Stimulated activated CD8-positive, alpha-beta memory T cell treated with anti-CD3 and anti-CD28 coated beads, Interleukin-7, amount 100 ng/mL, for 48 hours (primary cell): ENCODE measurements around the gene E2F2.

ENCODE experiments used
- DNase-seq, 2 donors: peaks; one replicate each; pipeline ENCODE4 v3.0.0-alpha.2; 2020; ENCODE audit warnings: low read depth in 1 of 2; ENCODE audit errors: extremely low read depth in 1 of 2

The E2F2 gene

GRCh38 chr1:23492132-23492720 is 38.8 kb downstream of the E2F2 start:
- DNase-seq: no peak

DNA sequence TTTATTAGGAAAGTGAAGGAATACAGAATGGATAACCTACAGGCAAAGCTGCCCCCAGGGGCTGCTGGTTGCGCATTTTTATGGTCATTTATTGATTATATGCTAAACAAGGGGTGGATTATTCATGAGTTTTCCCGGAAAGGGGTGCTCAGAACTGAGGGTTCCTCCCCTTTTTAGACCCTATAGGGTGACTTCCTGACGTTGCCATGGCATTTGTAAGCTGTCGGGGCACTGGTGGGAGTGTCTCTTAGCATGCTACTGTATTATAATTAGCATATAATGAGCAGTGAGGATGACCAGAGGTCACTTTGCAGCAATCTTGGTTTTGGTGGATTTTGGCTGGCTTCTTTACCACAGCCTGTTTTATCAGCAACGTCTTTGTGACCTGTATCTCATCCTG is 41.2 kb downstream of the E2F2 start:
- DNase-seq: no peak

DNA sequence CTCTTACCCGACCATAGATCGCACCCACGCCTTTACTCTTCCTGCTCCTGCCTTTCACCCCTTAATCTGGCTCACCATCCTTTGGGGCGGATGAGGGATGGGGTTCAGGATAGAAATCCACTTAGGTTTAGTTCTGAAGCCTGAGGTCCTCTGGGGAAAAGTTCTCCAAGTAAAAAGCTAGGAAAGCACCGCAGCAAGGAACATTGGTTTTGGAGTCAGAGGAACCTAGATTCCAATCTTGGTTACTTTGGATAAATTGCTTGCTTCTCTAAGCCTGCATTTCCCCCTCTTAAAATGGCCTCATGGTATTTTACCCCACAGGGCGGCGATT is 46.1 kb downstream of the E2F2 start:
- DNase-seq: no peak

DNA sequence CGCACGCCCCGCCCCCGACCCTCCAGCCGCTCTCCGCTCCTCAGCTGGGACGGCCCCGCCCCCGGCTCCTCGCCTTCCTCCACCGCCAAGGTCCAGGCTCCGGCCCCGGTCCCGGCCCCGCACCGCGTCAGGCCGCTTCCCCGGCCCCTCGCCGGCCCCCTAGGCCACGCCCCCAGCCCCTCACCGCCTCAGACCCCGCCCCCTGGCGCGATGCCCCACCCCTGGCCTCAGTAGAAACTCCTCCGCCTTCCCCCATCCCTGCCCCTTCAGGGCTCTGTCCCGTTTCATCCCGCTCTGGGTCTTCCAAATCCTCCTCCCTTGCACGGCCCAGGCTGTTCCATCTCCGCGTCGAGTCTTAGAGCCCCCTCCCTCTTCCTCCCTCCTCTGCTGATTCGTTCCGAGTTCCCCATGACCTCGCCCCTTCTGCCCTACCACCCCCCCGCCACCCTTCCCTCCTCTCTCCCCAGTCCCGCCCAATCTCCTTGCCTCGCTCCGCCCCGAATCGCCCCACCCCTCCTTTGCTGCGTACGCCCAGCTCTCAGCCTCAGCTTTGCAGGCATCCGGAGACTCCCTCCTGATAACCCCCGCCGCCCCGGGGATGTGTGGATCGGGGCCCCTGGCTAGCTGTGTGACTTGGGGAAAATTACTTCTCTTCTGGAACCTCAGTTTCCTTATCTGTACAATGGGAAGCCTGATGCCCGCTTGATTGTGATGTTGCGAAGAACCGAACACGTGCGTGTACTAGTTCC is 46.6 kb downstream of the E2F2 start:
- peak; percentile 65 to 83 for DNase-seq

- no peak for DNase-seq
Measured at GRCh38 chr1:23483321-23484252, 47.4 kb downstream of the E2F2 start, which contains the start of gene ASAP3. ASAP3 (minus strand) TSS chr1:23484179; CDS start chr1:23484133, 46 bp downstream.

DNA sequence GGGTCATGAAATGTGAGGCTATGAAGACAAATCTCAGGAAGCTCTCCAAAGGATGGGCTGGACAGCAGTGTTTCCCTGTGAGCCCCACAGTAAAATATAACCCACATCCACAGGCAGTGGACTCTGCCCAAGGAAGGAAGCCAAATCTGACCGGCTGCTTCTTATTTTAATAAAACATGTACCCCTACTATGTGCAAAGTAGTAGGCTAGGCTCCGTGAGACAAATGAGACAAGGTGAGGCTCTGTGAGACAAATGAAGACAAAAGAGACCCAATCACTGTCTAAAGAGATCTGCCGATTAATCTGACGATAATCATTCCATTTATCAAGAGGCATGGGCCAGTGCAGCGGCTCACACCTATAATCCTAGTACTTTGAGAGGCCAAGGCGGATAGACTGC is 49.1 kb downstream of the E2F2 start:
- DNase-seq: no peak

DNA sequence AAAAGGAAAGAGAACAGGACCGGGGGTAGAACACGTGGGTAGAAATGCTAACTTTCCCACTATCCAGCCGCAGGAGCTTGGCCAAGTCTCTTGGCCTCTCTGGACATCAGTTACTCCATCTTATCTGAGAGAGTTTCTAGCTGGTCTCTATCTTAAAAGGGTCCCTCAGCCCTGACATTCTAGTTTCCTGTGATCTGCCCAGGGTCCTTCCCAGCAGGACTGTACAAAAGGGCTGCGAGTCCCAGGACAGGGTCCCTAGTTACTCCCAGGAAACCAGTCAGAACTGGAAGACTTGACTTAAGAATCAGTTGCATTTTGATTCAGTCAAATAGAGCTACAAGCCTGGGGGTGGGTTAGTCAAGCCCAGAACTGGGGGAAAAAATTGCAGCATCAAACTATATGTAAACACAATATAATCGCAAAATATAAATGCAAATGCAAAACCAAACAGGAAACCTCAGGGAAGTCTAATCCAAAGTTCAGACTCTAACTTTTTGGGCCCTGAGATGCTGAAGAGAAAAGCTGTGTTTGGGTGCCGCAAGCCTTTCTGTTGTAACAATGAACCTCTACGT is 49.9 kb downstream of the E2F2 start:
- no peak for DNase-seq

DNA sequence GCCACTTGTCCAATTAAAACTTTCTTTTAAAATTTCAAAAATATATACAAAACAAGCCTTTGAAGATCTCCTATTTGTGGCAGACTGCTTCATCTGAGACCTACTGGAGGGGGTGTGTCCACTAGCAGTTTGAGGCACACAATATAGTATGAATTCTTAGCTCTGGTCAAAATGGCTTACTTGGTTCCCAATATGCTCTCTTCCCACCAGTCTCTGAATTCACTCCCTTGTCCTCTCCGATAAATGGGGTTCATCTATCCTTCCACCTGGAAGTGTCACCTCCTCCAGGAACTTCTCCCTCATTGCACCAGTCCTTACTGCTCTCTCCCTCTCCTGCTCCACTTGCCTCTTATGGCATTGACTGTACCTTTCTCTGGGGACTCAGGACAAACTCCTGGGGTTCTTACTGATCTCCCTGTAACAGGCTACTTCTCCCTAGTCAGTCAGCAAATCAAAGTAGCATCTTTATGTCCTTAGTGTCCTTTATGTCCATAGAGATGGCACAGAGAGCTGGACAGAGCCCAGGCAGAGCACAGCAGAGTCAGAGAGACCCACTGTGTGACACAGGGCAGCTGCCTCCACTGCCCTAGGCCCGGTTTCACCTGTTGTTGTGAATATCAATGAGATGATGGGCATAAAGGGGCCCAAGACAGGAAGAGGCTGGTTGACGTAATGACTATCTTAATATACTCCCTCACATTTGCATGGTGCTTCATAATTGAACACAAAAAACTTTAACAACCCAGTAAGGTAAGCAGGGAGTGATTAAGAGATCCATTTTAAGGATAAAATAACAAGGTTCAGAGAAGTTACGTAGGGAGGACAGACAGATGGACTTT is 50.6 kb downstream of the E2F2 start:
- no peak for DNase-seq

DNA sequence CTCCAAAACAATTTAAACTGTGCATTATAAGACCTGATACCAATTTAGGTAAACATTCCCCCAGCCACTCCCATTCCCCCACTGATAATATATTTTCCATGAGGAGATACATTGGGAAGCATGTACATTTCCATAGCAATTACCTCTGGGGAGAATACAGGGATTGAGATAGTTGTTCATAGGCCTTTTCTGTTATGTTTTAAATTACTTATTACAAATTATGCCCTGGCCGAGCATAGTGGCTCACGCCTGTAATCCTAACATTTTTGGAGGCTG is 51.4 kb downstream of the E2F2 start:
- DNase-seq: no peak

GRCh38 chr1:23478896-23479665 is 52.0 kb downstream of the E2F2 start:
- DNase-seq: no peak

DNA sequence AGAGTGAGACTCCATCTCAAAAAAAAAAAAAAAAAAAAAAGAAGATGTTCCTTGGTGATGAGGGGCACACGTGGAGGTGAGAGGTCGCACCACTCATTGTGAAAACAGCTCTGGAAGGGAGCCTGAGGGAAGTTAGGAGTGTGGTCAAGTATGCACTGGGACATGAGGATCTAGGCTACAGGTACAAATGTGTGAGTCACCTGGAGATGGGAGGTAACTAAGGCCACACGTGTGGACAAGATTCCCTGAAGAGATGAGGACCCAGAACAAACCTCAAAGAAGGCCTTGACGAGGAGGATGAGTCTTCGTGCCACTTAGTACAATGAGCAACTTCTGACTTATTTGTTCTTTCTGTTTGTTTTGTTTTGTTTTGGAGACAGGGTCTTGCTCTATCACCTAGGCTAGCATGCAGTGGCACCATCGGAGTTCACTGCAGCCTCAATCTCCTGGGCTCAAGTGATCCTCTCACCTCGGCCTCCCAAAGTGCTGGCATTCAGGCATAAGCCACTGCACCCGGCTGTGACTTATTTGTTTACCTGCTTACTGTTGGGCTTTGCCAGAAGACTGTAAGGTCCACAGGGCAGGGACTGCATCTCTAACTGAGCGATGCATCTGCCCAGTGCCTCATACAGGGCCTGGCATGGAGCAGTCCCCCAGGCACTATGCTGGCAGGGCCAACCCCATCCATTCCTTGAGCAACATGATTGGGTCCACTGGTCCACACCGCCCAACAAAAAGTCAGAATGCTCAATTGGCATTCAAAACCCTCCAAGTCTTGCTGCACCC is 53.5 kb downstream of the E2F2 start:
- DNase-seq: no peak

DNA sequence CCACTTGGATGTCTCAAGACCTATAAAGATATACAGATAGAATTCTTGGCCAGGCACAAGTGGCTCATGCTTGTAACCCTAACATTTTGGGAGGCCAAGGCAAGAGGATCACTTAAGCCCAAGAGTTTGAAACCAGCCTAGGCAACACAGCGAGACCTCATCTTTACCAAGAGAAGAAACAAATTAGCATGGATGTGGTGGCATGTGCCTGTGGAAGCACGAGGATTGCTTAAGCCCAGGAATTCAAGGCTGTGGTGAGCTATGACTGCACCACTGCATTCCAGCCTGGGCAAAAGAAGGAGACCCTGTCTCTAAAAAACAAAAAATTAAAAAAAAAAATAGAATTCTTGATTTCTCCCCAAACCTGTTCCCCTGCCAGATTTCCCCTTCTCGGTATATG is 55.4 kb downstream of the E2F2 start:
- DNase-seq: no peak

DNA sequence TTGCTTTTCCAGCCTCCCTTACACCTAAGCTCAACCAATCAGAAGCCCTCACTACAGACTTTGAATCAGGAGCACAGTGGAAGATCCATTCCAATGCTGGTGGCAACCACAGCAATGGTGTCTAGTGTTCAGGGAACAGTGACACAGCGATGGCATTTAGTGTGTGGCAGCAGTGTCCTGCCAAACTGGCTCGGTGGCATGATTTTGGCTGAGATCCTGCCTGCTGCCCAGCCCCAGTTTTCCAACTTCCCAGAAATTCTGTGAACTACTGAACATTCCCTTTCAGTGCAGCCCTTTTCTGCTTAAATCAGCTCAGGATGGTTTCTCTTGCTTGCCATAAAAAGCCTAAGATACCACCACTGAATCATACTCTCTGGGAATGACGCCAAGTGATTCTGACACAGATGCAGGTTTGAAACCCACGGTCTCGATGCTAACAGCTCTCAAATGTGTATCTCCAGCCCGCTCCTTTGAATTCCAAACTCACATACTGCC is 55.9 kb downstream of the E2F2 start:
- DNase-seq: no peak

- no peak for DNase-seq
Measured at GRCh38 chr1:23473037-23473800, 57.8 kb downstream of the E2F2 start.

GRCh38 chr1:23472351-23473036 is 58.5 kb downstream of the E2F2 start:
- DNase-seq: no peak

GRCh38 chr1:23471473-23472075 is 59.5 kb downstream of the E2F2 start:
- no peak for DNase-seq
